ENCODE results near the gene SPAG4. TPM values are rescaled to one million over a fixed set of nuclear protein-coding genes. Genes with fewer than 3 reads are reported as not detected.

The SPAG4 gene
- total RNA-seq, 1 donor from 2014 or later = 5.0 TPM

GRCh38 chr20:35583636-35584560 is 31.7 kb upstream of the SPAG4 start:
- H3K27ac Mint-ChIP-seq (ENCODE audit: unreplicated experiment) = no peak overlapping the region
- no peak for DNase-seq
- peaks cover 5% of the 10 kb centered on the region for H3K27me3 Mint-ChIP-seq (ENCODE audit: unreplicated experiment)
- TF ChIP-seq CTCF (IDR thresholded peaks at IDR 0.05; ENCODE audit: partially characterized antibody, unreplicated experiment) = no peak
- H3K4me3 Mint-ChIP-seq (ENCODE audit: unreplicated experiment) = no peak overlapping the region
- no peaks in the 10 kb centered on the region for H3K4me1 Mint-ChIP-seq (ENCODE audit: low read depth, unreplicated experiment)
- peaks cover 3% of the 10 kb centered on the region for H3K9me3 Mint-ChIP-seq (ENCODE audit: unreplicated experiment)
- no peaks in the 10 kb centered on the region for H3K36me3 Mint-ChIP-seq (ENCODE audit: unreplicated experiment)

GRCh38 chr20:35586751-35587425 is 28.7 kb upstream of the SPAG4 start:
- no peaks in the 10 kb centered on the region for H3K4me1 Mint-ChIP-seq (ENCODE audit: low read depth, unreplicated experiment)
- H3K9me3 Mint-ChIP-seq (ENCODE audit: unreplicated experiment) = peaks cover 3% of the 10 kb centered on the region
- DNase-seq = no peak
- TF ChIP-seq CTCF (IDR thresholded peaks at IDR 0.05; ENCODE audit: partially characterized antibody, unreplicated experiment) = no peak
- H3K27me3 Mint-ChIP-seq (ENCODE audit: unreplicated experiment) = peaks cover 5% of the 10 kb centered on the region
- no peak overlapping the region for H3K27ac Mint-ChIP-seq (ENCODE audit: unreplicated experiment)
- H3K36me3 Mint-ChIP-seq (ENCODE audit: unreplicated experiment) = no peaks in the 10 kb centered on the region
- no peak overlapping the region for H3K4me3 Mint-ChIP-seq (ENCODE audit: unreplicated experiment)

GRCh38 chr20:35587436-35587835 is 28.2 kb upstream of the SPAG4 start:
- H3K36me3 Mint-ChIP-seq (ENCODE audit: unreplicated experiment) = no peaks in the 10 kb centered on the region
- no peak overlapping the region for H3K4me3 Mint-ChIP-seq (ENCODE audit: unreplicated experiment)
- no peak for DNase-seq
- H3K4me1 Mint-ChIP-seq (ENCODE audit: low read depth, unreplicated experiment) = no peaks in the 10 kb centered on the region
- peaks cover 5% of the 10 kb centered on the region for H3K27me3 Mint-ChIP-seq (ENCODE audit: unreplicated experiment)
- TF ChIP-seq CTCF (IDR thresholded peaks at IDR 0.05; ENCODE audit: partially characterized antibody, unreplicated experiment) = no peak
- H3K9me3 Mint-ChIP-seq (ENCODE audit: unreplicated experiment) = peaks cover under 1% of the 10 kb centered on the region
- no peak overlapping the region for H3K27ac Mint-ChIP-seq (ENCODE audit: unreplicated experiment)

- no peak for TF ChIP-seq CTCF (IDR thresholded peaks at IDR 0.05; ENCODE audit: partially characterized antibody, unreplicated experiment)
- Mint-ChIP-seq H3K27ac (ENCODE audit: unreplicated experiment) (no peak overlapping the region), H3K27me3 (ENCODE audit: unreplicated experiment) (peaks cover 5% of the 10 kb centered on the region), H3K36me3 (ENCODE audit: unreplicated experiment) (no peaks in the 10 kb centered on the region), H3K4me3 (ENCODE audit: unreplicated experiment) (no peak overlapping the region), H3K4me1 (ENCODE audit: low read depth, unreplicated experiment) (no peaks in the 10 kb centered on the region), H3K9me3 (ENCODE audit: unreplicated experiment) (no peaks in the 10 kb centered on the region)
- no peak for DNase-seq
These were observed 27.2 kb upstream of the SPAG4 start for GRCh38 chr20:35588397-35588796.

All from glutamatergic neuron (in vitro differentiated cells).